ENCODE measurements around the gene NUDT21. TPM values are rescaled to one million over a fixed set of nuclear protein-coding genes. Genes with fewer than 3 reads are reported as not detected.
A peak's percentile ranks its signal among the peaks of the same experiment; 100 is the strongest.

The NUDT21 gene
- total RNA-seq, 2 experiments from 2014 or later = 296 to 306 TPM

GRCh38 chr16:56409195-56409594 lies 41.9 kb downstream of the NUDT21 start:
- intact Hi-C loops (cut with micrococcal nuclease) = no loop called here
- CTCF ChIA-PET = interaction anchor here (0.9 to 1.5 kb wide), 2 partner anchors 8 to 47 kb away, joined by 3 read pairs; no protein-coding TSS in a partner anchor

GRCh38 chr16:56408379-56409098 lies 42.6 kb downstream of the NUDT21 start:
- H3K27me3 Mint-ChIP-seq = no peaks in the 10 kb centered on the region
- no peak for TF ChIP-seq CTCF (IDR thresholded peaks at IDR 0.05)
- H3K9me3 Mint-ChIP-seq = no peaks in the 10 kb centered on the region
- ATAC-seq (no peak), DNase-seq (no peak)
- no peak overlapping the region for H3K27ac Mint-ChIP-seq
- intact Hi-C loops (cut with micrococcal nuclease) = no loop called here
- ChIA-PET CTCF (interaction anchor here (0.9 to 1.5 kb wide), 2 partner anchors 7 to 46 kb away, joined by 3 read pairs; no protein-coding TSS in a partner anchor), POLR2A (no interaction called here)
- no peak overlapping the region for H3K4me3 Mint-ChIP-seq
- H3K36me3 Mint-ChIP-seq (ENCODE audit: low read depth) = peaks cover 23% of the 10 kb centered on the region
- peaks cover 2% of the 10 kb centered on the region for H3K4me1 Mint-ChIP-seq (ENCODE audit: low read depth)

More at GRCh38 chr16:56409195-56409594, 41.9 kb downstream of the NUDT21 start:
- Mint-ChIP-seq H3K4me1 (ENCODE audit: low read depth) (peaks cover 2% of the 10 kb centered on the region), H3K36me3 (ENCODE audit: low read depth) (peaks cover 24% of the 10 kb centered on the region), H3K27ac (no peak overlapping the region), H3K4me3 (no peak overlapping the region), H3K9me3 (no peaks in the 10 kb centered on the region), H3K27me3 (no peaks in the 10 kb centered on the region)
- POLR2A ChIA-PET = no interaction called here
- DNase-seq (no peak), ATAC-seq (no peak)
- no peak for TF ChIP-seq CTCF (IDR thresholded peaks at IDR 0.05)

GRCh38 chr16:56405977-56406672 lies 45.0 kb downstream of the NUDT21 start:
- TF ChIP-seq CTCF (IDR thresholded peaks at IDR 0.05) = no peak
- ATAC-seq (no peak), DNase-seq (no peak)
- H3K4me1 Mint-ChIP-seq (ENCODE audit: low read depth) = peaks cover 2% of the 10 kb centered on the region
- no peak overlapping the region for H3K27ac Mint-ChIP-seq
- H3K4me3 Mint-ChIP-seq = no peak overlapping the region
- ChIA-PET POLR2A (no interaction called here), CTCF (no interaction called here)
- peaks cover 37% of the 10 kb centered on the region for H3K36me3 Mint-ChIP-seq (ENCODE audit: low read depth)
- no peaks in the 10 kb centered on the region for H3K9me3 Mint-ChIP-seq
- intact Hi-C loops (cut with micrococcal nuclease) = no loop called here
- H3K27me3 Mint-ChIP-seq = no peaks in the 10 kb centered on the region

GRCh38 chr16:56401482-56401881 lies 49.6 kb downstream of the NUDT21 start:
- no peak for DNase-seq
- Mint-ChIP-seq H3K36me3 (ENCODE audit: low read depth) (peaks cover 46% of the 10 kb centered on the region), H3K27ac (no peak overlapping the region), H3K9me3 (no peaks in the 10 kb centered on the region), H3K4me1 (ENCODE audit: low read depth) (peaks cover 5% of the 10 kb centered on the region), H3K27me3 (no peaks in the 10 kb centered on the region), H3K4me3 (no peak overlapping the region)
- ATAC-seq = peak; percentile 70
- POLR2A ChIA-PET = no interaction called here
- intact Hi-C loops (cut with micrococcal nuclease) = no loop called here
- TF ChIP-seq CTCF (IDR thresholded peaks at IDR 0.05) = peak; percentile 32
- CTCF ChIA-PET = interaction anchor here (0.7 to 1.7 kb wide), 6 partner anchors 7 to 50 kb away, joined by 3 to 7 read pairs (median 3); partner anchors contain the start of genes NUDT21 and OGFOD1

- intact Hi-C loops (cut with micrococcal nuclease) = no loop called here
- DNase-seq = no peak
- POLR2A ChIA-PET = no interaction called here
- Mint-ChIP-seq H3K4me3 (no peak overlapping the region), H3K9me3 (no peaks in the 10 kb centered on the region), H3K27me3 (no peaks in the 10 kb centered on the region), H3K36me3 (ENCODE audit: low read depth) (peaks cover 53% of the 10 kb centered on the region), H3K27ac (peak overlapping the region; percentile 28), H3K4me1 (ENCODE audit: low read depth) (peaks cover 4% of the 10 kb centered on the region)
- no peak for ATAC-seq
- no peak for TF ChIP-seq CTCF (IDR thresholded peaks at IDR 0.05)
- CTCF ChIA-PET = interaction anchor here (0.5 to 1.7 kb wide), 9 partner anchors 9 to 1695 kb away, joined by 3 to 7 read pairs (median 3); partner anchors contain the start of genes NUDT21 and OGFOD1
These were observed 50.7 kb downstream of the NUDT21 start for GRCh38 chr16:56400458-56400857.
